ENCODE results near the gene NFATC4.
A peak's percentile ranks its signal among the peaks of the same experiment; 100 is the strongest.
"Not testable (repeated sequence)": the region's sequence is repeated elsewhere in the genome, so short reads cannot be mapped to it uniquely, and the experiment has no call there.

Gene NFATC4

DNA sequence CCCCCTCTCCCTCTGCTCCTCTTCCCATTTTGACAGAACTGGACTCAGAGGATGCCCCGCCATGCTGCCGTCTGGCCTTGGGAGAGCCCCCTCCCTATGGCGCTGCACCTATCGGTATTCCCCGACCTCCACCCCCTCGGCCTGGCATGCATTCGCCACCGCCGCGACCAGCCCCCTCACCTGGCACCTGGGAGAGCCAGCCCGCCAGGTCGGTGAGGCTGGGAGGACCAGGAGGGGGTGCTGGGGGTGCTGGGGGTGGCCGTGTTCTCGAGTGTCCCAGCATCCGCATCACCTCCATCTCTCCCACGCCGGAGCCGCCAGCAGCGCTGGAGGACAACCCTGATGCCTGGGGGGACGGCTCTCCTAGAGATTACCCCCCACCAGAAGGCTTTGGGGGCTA lies 1.5 kb downstream of the NFATC4 start:
- Mint-ChIP-seq H3K27ac (no peak overlapping the region), H3K27me3 (peaks cover 30% of the 10 kb centered on the region), H3K4me3 (peak overlapping the region; percentile 29)

DNA sequence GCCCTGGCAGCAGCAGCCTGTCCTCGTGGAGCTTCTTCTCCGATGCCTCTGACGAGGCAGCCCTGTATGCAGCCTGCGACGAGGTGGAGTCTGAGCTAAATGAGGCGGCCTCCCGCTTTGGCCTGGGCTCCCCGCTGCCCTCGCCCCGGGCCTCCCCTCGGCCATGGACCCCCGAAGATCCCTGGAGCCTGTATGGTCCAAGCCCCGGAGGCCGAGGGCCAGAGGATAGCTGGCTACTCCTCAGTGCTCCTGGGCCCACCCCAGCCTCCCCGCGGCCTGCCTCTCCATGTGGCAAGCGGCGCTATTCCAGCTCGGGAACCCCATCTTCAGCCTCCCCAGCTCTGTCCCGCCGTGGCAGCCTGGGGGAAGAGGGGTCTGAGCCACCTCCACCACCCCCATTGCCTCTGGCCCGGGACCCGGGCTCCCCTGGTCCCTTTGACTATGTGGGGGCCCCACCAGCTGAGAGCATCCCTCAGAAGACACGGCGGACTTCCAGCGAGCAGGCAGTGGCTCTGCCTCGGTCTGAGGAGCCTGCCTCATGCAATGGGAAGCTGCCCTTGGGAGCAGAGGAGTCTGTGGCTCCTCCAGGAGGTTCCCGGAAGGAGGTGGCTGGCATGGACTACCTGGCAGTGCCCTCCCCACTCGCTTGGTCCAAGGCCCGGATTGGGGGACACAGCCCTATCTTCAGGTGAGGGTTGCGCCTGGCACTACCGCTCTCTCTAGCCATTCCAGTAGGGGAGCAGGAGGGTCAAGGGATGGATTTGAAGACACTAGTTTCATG lies 2.1 kb downstream of the NFATC4 start:
- ATAC-seq, result no peak
- no peak overlapping the region for H3K4me3 Mint-ChIP-seq
- no peak overlapping the region for H3K27ac Mint-ChIP-seq
- DNase-seq, result no peak
- peaks cover 29% of the 10 kb centered on the region for H3K4me1 Mint-ChIP-seq
- peaks cover 27% of the 10 kb centered on the region for H3K27me3 Mint-ChIP-seq
- no peaks in the 10 kb centered on the region for H3K9me3 Mint-ChIP-seq
- H3K36me3 Mint-ChIP-seq (ENCODE audit: low read depth), result no peaks in the 10 kb centered on the region

More for the DNA sequence above, 1.5 kb downstream of the NFATC4 start:
- no peaks in the 10 kb centered on the region for H3K9me3 Mint-ChIP-seq
- no peaks in the 10 kb centered on the region for H3K36me3 Mint-ChIP-seq (ENCODE audit: low read depth)
- DNase-seq (no peak), ATAC-seq (no peak)
- H3K4me1 Mint-ChIP-seq, result peaks cover 31% of the 10 kb centered on the region

DNA sequence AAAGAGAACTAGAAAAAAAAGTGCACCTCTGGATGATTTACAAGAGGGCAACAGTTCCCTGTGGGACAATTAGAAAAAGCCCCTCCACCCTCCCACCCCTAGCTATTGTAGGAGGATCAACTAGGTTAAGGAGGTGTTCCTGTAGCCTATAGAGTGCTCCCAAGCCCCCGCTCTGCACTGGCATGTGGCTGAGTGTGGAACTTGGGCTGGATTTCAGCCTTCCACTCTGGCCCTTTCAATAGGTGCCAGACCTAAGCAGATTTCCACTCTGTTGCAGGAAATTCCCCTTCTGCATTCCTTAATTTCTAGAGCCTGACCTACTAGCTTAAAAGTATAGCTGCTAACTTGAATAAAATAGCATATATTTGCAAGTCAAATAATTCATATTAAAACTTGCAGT lies 2.8 kb downstream of the NFATC4 start:
- no peak overlapping the region for H3K27ac Mint-ChIP-seq

DNA sequence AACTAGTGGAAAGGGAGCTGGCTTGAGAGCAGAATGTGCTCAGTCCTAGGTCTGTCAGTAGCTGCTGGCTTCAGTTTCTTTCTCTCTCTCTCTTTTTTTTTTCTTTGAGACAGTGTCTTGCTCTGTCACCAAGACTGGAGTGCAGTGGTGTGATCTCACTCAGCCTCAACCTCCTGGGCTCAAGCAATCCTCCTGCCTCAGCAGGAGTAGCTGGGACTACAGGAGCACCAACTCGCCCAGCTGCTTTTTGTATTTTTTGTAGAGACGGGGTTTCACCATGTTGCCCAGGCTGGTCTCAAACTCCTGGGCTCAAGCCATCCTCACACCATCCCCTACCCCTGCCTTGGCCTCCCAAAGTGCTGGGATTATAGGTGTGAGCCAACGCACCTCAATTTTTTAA lies 3.6 kb downstream of the NFATC4 start:
- not testable (repeated sequence) for DNase-seq; H3K36me3 Mint-ChIP-seq (ENCODE audit: low read depth); H3K4me3 Mint-ChIP-seq; ATAC-seq; H3K9me3 Mint-ChIP-seq; H3K27ac Mint-ChIP-seq
- Mint-ChIP-seq H3K4me1 (peaks cover 16% of the 10 kb centered on the region), H3K27me3 (peaks cover 18% of the 10 kb centered on the region)

More for the DNA sequence above, 2.8 kb downstream of the NFATC4 start:
- Mint-ChIP-seq H3K4me1 (peaks cover 22% of the 10 kb centered on the region), H3K27me3 (peaks cover 21% of the 10 kb centered on the region), H3K36me3 (ENCODE audit: low read depth) (no peaks in the 10 kb centered on the region), H3K4me3 (no peak overlapping the region), H3K9me3 (no peaks in the 10 kb centered on the region)
- DNase-seq (no peak), ATAC-seq (no peak)

DNA sequence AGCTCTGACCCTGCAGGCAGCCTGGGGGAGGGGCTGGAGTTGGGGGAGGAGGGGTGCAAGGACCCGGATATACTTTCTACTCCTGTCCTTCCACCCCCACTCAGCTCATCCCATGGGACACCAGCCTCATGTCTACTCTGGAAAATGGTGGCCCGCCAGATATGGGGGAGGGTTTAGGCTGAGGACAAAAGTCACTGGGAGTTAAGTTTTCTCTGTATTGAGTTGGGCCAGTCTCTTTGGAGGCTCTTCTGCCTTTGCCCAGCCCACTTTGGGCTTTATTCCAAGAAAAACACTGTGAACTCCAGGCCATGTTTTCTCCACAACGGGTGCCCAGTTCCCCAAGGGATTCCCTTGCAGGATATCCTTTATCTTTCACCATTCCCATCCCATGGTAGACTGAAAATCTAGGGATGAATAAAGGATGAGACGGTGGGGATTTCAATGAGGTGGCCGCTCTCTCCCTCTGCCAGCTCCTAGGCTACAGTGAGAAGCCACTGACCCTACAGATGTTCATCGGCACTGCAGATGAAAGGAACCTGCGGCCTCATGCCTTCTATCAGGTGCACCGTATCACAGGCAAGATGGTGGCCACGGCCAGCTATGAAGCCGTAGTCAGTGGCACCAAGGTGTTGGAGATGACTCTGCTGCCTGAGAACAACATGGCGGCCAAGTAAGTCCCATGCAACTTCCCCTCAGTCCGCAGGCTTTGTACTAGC lies 4.9 kb downstream of the NFATC4 start:
- Mint-ChIP-seq H3K27ac (no peak overlapping the region), H3K4me1 (peaks cover 6% of the 10 kb centered on the region), H3K36me3 (ENCODE audit: low read depth) (no peaks in the 10 kb centered on the region), H3K4me3 (no peak overlapping the region), H3K27me3 (peaks cover 8% of the 10 kb centered on the region), H3K9me3 (no peaks in the 10 kb centered on the region)
- ATAC-seq, result no peak
- no peak for DNase-seq

DNA sequence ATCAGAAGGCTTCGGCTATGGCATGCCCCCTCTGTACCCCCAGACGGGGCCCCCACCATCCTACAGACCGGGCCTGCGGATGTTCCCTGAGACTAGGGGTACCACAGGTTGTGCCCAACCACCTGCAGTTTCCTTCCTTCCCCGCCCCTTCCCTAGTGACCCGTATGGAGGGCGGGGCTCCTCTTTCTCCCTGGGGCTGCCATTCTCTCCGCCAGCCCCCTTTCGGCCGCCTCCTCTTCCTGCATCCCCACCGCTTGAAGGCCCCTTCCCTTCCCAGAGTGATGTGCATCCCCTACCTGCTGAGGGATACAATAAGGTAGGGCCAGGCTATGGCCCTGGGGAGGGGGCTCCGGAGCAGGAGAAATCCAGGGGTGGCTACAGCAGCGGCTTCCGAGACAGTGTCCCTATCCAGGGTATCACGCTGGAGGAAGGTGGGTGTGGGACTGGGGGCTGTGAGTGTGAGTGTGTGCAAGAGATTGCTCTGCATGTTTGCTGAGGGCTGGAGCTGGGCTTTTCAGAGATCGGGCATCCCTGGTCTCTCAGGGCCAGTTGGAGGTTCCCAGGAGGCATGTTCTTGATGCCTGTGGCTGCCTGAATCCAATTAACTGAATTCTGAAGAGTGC lies 8.6 kb downstream of the NFATC4 start:
- Mint-ChIP-seq H3K27ac (no peak overlapping the region), H3K4me1 (peaks cover 2% of the 10 kb centered on the region), H3K4me3 (no peak overlapping the region), H3K9me3 (no peaks in the 10 kb centered on the region), H3K27me3 (no peaks in the 10 kb centered on the region), H3K36me3 (ENCODE audit: low read depth) (no peaks in the 10 kb centered on the region)
- no peak for DNase-seq
- no peak for ATAC-seq

DNA sequence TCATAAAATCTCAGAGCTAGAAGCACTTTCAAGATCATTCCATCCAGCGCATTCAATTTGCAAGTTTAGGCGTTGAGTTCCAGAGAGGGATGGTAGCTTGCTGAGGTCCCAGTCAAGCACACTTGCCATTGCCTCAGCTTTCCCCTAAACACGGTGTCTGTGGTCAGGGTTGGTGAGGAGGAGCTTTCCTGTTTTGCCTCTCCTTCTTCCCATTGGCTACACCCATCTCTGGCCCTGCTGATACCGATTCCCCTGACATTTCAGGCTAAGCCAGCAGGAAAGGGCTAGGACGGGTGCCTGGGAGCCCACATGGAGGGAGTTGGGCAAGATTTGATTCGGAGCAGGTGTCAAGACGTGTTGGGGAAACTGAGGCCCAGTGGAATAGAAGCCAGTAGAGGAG lies 9.1 kb downstream of the NFATC4 start:
- Mint-ChIP-seq H3K27ac (no peak overlapping the region), H3K4me3 (no peak overlapping the region), H3K36me3 (ENCODE audit: low read depth) (no peaks in the 10 kb centered on the region), H3K9me3 (no peaks in the 10 kb centered on the region), H3K4me1 (peaks cover 2% of the 10 kb centered on the region), H3K27me3 (no peaks in the 10 kb centered on the region)
- no peak for DNase-seq
- ATAC-seq, result no peak

DNA sequence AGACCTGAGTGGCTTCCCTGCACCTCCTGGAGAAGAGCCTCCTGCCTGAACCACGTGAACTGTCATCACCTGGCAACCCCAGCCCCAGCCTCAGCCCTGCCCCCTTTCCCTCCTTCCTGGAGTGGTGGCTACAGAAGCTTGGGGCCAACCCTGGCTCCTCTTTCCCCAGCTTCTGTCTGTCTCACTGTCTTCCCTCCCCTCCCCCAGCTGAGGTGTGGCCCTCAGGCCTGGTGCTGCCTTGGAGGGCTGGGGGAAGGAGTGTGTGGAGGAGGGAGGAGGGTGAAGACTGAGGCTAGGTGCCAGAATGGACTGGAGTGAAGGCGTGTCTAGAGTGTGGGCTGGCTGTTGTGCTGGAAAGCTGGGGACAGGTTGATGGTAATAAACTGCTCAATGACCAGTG lies 9.7 kb downstream of the NFATC4 start:
- no peaks in the 10 kb centered on the region for H3K27me3 Mint-ChIP-seq
- H3K4me1 Mint-ChIP-seq, result peaks cover 2% of the 10 kb centered on the region
- ATAC-seq (no peak), DNase-seq (no peak)
- H3K9me3 Mint-ChIP-seq, result no peaks in the 10 kb centered on the region
- no peak overlapping the region for H3K4me3 Mint-ChIP-seq
- no peak overlapping the region for H3K27ac Mint-ChIP-seq
- H3K36me3 Mint-ChIP-seq (ENCODE audit: low read depth), result no peaks in the 10 kb centered on the region

DNA sequence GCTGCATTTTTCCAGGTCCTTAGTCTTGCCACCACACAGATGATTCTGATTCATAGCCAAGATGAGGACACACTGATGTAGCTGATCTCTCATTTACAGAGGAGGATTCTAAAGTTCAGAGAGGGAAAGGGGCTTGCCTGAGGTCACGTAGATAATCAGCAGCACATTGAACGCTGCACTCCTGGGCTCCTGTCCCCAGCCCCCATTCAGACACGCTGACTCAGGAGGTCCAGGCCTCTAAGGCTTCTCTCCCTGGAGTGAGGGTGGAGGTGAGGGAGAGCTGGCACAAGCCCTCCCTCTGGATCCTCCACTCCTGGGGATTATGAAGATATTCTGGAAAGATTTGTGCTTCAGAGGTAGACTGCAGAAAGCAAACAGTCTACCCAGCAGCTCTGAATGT lies 10.3 kb downstream of the NFATC4 start:
- Mint-ChIP-seq H3K4me3 (no peak overlapping the region), H3K9me3 (no peaks in the 10 kb centered on the region), H3K36me3 (ENCODE audit: low read depth) (no peaks in the 10 kb centered on the region), H3K4me1 (peaks cover 2% of the 10 kb centered on the region), H3K27me3 (no peaks in the 10 kb centered on the region), H3K27ac (no peak overlapping the region)
- no peak for ATAC-seq
- no peak for DNase-seq

DNA sequence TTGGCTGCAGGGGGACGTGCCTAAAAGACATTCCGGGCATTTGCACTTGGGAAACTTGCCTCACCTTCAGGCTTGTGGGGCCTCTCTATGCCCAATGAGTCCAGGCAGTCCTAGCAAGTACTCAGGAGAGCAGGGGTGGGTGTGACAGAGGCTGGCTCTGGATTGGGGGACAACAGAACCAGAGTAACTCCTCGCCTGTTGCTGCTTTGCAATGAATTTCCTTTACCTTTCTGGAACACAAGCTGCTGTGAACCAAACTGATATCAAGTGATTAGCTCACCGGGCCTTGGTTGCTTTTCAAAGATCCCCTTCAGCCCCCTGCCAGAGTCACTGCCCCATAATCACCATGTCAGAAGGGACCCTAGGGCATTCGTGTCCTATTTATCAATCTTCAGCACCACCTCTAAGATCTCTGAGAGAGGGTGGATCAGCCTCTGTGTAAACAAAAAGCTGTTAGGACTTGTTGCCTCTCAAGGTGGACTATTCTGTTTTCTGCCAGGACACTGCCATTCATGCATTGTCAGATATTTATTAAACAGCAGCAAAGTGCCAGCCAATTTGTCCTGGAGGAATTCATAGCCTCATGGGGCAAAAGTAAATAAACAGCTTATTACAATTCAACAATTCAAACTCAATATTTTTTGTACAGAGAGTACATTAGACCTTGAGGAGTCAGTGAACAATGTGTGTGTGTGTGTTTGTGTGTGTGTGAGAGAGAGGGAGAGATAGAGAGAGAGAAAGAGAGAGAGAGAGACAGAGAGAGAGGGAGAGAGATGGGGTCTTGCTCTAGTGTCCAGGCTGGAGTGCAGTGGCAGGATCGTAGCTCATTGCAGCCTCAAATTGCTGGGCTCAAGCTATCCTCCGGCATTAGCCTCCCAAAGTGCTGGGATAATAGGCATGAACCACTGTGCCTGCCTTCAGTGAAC lies 11.3 kb downstream of the NFATC4 start:
- H3K27ac Mint-ChIP-seq, result no peak overlapping the region
- H3K27me3 Mint-ChIP-seq, result no peaks in the 10 kb centered on the region
- DNase-seq, result no peak
- no peak overlapping the region for H3K4me3 Mint-ChIP-seq
- peaks cover 2% of the 10 kb centered on the region for H3K4me1 Mint-ChIP-seq
- no peaks in the 10 kb centered on the region for H3K36me3 Mint-ChIP-seq (ENCODE audit: low read depth)
- no peaks in the 10 kb centered on the region for H3K9me3 Mint-ChIP-seq
- no peak for ATAC-seq

DNA sequence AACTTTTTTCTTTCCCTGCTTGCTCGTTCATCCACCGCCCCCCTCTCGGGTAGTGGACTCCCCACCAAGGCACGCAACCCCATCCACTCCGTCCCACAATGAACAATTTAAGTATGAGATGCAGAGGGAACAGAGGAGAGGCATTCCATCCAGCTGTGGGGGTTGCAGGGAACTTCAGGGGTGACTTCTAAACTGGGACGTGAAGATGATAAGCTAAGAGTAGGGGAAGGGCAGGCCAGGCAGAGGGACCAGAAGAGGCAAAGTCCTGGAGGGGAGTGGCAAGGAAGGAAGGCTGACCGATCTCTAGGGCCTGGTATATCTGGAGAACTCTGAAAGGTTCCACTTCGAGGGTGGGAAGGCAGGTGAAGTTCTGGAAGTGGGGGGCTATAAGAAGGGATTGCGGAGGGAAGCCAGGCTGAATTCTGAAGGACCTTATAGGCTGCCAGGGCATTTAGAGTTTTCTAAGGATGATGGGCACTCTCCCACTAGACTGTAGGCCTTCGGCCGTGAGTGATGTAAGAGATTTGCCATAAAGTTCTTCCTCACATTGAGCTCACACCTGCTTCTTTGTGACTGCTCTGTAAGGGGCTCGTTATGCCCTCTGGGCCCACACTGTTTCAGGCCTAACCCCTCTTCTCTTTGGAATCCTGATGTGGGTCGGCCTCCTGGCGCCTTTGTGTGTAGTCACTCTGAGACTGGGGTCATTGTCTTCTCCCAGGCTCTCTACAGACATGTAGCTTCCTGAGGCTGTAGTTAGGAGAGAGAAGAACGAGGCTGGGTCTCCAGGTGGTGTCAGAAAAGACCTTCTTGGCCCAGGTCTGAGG lies 12.1 kb downstream of the NFATC4 start:
- ATAC-seq (no peak), DNase-seq (no peak)
- H3K27me3 Mint-ChIP-seq, result no peaks in the 10 kb centered on the region
- no peak overlapping the region for H3K27ac Mint-ChIP-seq
- no peak overlapping the region for H3K4me3 Mint-ChIP-seq
- H3K4me1 Mint-ChIP-seq, result peaks cover 2% of the 10 kb centered on the region
- no peaks in the 10 kb centered on the region for H3K36me3 Mint-ChIP-seq (ENCODE audit: low read depth)
- no peaks in the 10 kb centered on the region for H3K9me3 Mint-ChIP-seq

DNA sequence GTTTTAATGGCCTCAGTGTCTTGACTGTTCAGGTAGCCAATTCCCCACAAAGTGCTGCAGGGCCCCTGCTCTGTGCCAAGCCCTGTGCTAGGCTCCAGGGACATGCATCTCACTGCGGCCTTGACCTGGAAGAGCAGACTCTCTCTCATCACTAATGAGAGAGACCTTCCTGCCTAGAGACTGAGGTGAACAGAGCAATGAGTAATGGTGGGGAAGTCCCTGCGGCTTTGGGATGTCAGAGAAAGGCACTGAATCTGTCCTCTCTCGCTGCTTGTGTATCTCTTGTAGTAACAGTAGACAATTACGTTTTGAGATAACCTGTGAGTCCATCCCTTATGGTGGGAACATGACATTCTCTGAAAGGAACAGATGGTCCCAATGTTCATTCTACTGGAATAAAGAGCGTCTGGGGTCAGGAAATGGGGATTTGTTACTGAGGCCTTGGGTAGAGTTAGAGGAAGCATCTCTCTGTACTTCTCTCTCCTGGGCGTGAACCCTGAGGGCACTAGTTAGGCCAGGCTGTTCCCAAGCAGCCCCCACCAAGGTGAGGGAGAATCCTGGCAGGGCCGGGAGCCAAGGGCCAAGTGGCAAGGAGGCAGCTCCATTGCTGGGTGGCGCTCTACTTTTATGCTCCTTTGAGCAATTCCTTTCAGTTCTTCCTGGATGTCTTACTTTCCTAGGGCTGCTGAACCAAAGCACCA lies 13.5 kb downstream of the NFATC4 start:
- peak; percentile 61 for ATAC-seq
- peaks cover 2% of the 10 kb centered on the region for H3K4me1 Mint-ChIP-seq

DNA sequence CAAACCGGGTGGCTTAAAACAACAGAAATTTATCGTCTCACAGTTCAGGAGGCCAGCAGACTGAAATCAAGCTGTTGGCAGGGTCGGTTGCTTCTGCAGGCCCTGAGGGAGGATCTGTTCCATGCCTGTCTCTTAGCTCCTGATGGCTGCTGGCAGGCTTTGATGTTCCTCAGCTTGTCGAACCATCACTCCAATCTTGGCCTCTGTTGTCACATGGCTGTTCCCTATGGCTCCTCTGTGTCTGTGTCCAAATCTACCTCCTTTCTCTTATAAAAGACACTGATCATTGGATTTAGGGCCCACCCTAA lies 14.0 kb downstream of the NFATC4 start:
- DNase-seq (no peak), ATAC-seq (no peak)
- no peak overlapping the region for H3K27ac Mint-ChIP-seq
- H3K9me3 Mint-ChIP-seq, result no peaks in the 10 kb centered on the region
- no peaks in the 10 kb centered on the region for H3K27me3 Mint-ChIP-seq
- H3K36me3 Mint-ChIP-seq (ENCODE audit: low read depth), result no peaks in the 10 kb centered on the region
- H3K4me3 Mint-ChIP-seq, result no peak overlapping the region
- H3K4me1 Mint-ChIP-seq, result peaks cover 2% of the 10 kb centered on the region

More for the DNA sequence above, 13.5 kb downstream of the NFATC4 start:
- Mint-ChIP-seq H3K9me3 (no peaks in the 10 kb centered on the region), H3K27ac (no peak overlapping the region), H3K36me3 (ENCODE audit: low read depth) (no peaks in the 10 kb centered on the region), H3K4me3 (no peak overlapping the region), H3K27me3 (no peaks in the 10 kb centered on the region)
- no peak for DNase-seq

Data from activated naive CD8-positive, alpha-beta T cell treated with anti-CD3 and anti-CD28 coated beads, Interleukin-2, amount 50 U/mL, for 24 hours (primary cell).